Astrocyte of the spinal cord (primary cell): Measurements from ENCODE around the gene RPL13.

Experiments used
- DNase-seq: peaks from one replicate; pipeline ENCODE4 v3.0.0; 2011; ENCODE audit warnings: low read depth, low spot score
- H3K4me3 ChIP-seq: 2 replicates; pipeline ENCODE4 v1.5.1; 2011; ENCODE audit warnings: low read depth, mild to moderate bottlenecking, low read length, moderate library complexity
- CTCF ChIP-seq: IDR thresholded peaks from 2 replicates; pipeline ENCODE4 v1.5.1; 2012; ENCODE audit warnings: low read depth, mild to moderate bottlenecking, low read length, inconsistent platforms
- in situ Hi-C: cut with HindIII; loops from 2 replicates; pipeline ENCODE4 v1.10.0; 2017; ENCODE audit warnings: low sequenced_read_pairs

The RPL13 gene

GRCh38 chr16:89598199-89598598 lies 37.7 kb downstream of the RPL13 start:
- no peak overlapping the region for H3K4me3 ChIP-seq
- in situ Hi-C loops, result no loop called here
- DNase-seq, result no peak
- TF ChIP-seq CTCF, result no peak

- in situ Hi-C loops, result no loop called here
- peak; percentile 24 for TF ChIP-seq CTCF
- no peak overlapping the region for H3K4me3 ChIP-seq
- no peak for DNase-seq
Observed at GRCh38 chr16:89599451-89599858, 39.0 kb downstream of the RPL13 start.

GRCh38 chr16:89599902-89600301 lies 39.4 kb downstream of the RPL13 start:
- in situ Hi-C loops, result no loop called here
- H3K4me3 ChIP-seq, result no peak overlapping the region
- no peak for TF ChIP-seq CTCF
- DNase-seq, result no peak

GRCh38 chr16:89600427-89600826 lies 39.9 kb downstream of the RPL13 start:
- no peak for DNase-seq
- no peak overlapping the region for H3K4me3 ChIP-seq
- in situ Hi-C loops, result no loop called here
- TF ChIP-seq CTCF, result no peak

- no peak for TF ChIP-seq CTCF
- no peak for DNase-seq
- in situ Hi-C loops, result no loop called here
Observed at GRCh38 chr16:89600956-89601355, 40.5 kb downstream of the RPL13 start.

GRCh38 chr16:89601906-89602272 lies 41.4 kb downstream of the RPL13 start:
- no peak for TF ChIP-seq CTCF
- in situ Hi-C loops, result no loop called here
- H3K4me3 ChIP-seq, result no peak overlapping the region

More at GRCh38 chr16:89600956-89601355, 40.5 kb downstream of the RPL13 start:
- H3K4me3 ChIP-seq, result no peak overlapping the region

More at GRCh38 chr16:89601906-89602272, 41.4 kb downstream of the RPL13 start:
- DNase-seq, result no peak
